GM18861 (cell line): ENCODE data around the gene LRPAP1.
"Not testable (repeated sequence)": the region's sequence is repeated elsewhere in the genome, so short reads cannot be mapped to it uniquely, and the experiment has no call there.

Source experiments
- ATAC-seq: cut with Tn5 transposase; IDR thresholded peaks from one replicate; pipeline ENCODE4 v1.9.1; 2021; ENCODE audit not compliant: unreplicated experiment

LRPAP1 gene

DNA sequence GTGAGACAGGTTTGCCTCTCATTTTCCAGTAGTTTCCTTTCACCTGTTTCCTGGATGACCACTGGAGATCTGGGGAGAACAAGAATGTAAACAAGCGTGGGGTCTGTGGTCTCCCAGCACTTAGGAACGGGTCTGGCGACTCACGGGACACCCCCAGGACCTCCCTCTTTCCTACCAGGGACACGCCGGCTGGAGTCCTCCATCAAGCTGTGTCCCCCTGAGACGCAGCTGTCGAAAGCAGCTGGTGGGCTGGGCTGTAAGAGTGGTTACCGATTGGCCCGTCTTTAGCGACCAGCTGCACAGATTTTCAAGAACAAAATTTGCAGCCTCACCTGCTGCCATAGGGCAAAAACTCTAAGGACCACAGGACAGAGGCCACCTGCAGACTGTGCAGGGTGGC lies 11.9 kb downstream of the LRPAP1 start:
- ATAC-seq: no peak

DNA sequence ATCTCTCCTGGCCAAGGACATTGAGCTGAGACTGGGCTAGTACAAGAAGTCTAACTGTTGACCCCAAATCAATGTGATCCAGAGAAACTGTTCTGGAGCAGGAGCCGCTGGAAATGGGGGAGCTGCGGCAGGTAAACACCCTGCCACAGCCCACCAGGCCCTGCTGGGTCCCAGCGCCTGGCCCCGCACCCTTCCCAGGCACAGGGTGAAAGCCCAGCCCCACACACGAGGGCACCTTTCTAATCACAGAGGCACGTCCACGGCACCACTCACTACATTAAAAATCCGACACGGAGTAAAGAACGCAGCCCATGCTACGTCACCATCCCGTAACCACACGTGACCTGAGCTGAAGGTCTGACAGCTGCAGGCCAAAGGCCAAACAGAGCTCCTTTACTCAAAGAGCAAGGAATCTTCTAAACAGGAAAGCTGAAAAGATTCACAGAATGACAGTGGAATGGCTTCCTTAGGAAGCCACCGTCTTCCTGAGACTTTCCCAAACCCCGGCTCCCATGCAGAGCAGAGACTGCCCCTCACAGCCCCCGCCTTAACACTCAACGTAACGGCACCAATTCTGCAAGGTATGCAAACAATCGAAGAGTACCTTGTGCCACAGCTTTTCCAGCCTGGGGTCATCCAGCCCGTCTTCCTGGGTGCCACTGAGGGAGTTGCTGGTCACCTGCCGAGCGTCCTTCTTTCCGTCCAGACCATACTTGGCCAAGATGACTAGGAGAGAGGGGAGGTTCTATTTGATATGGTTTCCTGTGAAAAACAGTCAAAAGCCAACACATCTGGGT lies 12.6 kb downstream of the LRPAP1 start:
- no peak for ATAC-seq

DNA sequence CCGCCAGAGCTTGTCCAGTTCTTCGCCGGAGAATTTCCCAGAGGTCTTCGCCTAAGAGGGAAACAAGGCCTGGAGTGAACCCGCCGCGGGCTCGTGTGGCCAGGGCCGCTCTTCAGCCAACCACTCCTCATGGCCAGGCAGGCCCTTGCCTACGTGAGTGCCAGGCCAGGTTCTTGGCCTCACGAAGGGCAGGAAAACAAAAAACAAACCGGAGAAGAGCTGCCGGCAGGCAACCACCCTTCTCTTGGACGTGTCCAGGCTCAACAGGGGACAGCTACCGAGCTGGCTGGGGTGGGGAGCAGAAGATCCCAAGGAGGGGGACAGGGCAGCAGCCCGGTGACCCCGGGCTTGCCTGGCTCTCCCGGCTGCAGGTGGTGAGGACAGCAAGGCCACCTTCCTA lies 13.3 kb downstream of the LRPAP1 start:
- no peak for ATAC-seq

DNA sequence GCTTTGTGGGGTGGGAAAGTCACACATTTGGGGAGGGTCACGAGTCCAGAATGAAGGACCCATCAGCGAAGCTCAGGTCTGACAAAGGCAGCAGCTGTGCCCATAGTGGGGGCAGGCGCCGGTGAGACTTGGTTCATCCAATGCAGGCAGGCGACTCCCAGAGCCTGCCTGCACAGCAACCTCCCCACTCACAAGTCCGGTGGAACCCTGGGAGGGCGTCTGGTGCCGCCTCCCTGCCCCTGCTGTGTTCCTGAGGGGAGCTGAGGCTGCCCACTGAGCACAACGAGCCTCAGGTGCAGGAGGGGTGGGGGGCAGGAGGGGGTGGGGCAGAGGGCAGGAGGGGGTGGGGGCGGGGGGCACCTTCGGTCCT lies 13.7 kb downstream of the LRPAP1 start:
- ATAC-seq: no peak

DNA sequence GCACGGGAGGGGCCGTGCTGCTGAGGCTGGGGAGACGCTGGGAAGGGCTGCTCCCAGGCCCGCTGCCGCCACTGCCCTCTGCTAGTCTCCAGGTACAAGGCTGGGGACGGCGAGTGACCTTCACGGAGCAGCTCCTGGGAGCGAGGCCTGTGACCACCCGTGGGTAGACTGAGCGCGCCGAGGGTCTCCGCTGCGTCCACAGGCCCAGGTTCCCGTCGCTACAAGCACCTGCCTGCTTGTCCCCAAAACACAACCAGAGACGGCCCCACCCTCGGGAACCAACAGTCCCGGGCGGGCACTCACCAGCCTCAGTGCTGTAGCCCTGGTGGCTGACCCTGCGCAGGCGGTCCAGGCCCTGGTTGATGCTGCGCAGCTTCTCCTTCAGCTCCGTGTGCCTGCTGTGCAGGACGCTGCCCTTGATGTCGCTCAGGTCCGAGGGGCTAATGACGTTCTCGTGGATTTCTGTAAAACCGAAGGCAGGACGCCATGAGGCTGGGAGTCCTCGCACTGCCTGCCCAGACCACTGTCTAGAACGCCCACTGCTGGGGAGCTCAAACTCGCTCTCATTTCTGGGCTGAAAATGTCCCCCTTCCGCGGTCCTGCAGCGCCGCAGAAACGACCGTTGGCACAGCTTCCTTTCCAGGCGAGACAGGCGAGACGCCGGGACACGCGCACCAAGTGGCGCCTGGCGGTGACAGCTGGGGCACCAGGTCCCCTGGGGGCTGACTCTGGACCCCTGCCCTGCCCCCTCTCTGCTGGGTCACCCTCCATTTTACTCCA lies 14.3 kb downstream of the LRPAP1 start:
- ATAC-seq: no peak

DNA sequence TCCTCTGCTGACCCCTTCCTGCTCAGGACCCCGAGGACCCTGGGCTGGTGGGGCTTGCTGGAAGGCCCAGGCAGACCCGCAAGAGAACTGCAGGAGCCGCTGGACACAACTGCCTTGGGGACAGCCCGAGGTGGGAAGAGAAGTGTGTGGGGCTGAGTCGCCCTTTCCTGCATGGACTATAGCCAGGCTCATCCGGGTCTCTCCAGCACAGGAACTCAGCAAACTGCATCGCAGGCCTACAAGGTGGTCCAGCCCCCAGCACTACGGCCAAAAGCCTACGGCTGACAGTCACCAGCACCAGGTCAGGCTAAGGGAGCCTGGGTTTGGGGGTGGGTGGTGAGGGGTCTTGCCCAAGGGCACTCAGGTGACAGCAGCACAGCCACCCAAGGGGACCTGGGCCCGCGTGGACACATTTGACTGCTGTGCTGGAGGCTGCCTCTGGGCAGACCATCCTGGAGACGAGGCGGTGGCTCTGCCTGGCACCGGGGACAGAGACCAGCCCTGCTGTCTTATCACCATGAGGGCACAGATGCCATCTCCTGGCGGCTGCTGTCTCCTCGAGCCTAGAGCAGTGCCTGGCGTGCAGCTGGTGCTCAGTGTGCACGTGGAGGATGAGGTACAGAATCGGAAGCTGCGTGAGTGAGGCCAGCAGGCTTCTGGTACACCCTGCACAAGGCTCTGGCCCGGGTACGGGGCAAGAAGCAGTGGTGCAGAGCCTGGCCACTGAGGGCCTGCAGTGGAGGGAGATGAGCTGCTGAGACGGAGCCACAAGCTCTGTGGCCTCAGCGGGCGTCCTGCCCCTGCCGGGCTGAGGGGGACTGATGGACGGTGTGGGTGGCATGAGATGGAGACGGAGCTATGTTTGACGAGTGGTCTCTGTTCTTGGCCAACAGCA lies 15.1 kb downstream of the LRPAP1 start:
- ATAC-seq: no peak

DNA sequence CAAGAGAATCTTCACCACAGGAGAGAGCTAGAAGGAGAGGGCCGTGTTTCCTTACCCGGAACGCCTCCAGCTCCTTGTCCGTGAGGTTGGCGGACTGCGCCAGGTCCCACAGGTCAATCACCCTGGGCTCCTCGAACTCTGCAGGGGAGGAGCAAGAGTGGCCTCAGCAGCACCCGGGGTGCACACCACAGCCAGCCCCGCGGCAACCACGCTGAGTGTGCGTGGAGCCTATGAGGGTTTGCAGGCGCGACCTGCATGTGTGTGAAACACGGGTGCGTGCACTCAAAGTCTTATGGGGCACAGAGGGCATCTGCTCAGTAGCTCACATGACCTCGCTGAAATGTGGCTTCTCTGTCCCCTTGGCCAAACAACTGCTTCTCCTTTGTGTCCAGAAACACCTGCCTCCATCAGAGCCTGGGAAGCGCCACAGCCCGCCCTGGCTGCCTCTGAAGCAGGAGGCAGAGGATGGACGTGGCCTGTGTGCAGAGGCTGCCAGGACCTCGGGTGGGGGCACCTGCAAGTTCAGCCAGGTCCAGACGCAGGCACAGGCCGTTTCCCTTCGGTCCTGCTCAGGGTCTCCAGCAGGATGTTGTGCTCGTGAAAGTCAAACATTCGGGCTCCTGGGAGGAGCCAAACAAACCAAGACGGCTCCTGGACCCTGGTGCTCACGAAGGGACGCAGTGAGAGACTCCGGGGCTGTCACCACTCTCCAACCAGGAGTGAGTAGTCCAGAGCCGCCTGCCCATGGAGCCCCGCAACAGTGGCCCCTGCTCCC lies 16.0 kb downstream of the LRPAP1 start:
- ATAC-seq: no peak

DNA sequence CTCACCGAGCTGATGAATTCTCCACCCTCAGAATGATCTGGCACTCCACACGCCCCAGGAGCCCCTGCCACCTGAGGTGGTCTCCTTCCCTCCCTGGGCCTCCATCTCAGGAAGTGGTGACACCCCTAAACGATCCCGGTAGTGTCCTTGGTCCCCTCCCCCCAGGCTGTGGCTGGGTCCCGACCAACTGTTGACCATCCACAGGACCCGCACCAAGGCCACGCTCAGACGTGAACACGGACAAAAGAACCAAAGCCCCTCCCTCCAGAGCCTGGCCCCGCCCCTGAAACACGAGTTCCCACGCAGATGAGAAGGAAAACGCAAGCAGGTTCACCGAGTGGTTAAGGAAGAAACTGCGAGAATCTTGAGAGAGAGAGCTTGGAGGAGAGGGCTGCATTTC lies 16.6 kb downstream of the LRPAP1 start:
- ATAC-seq: no peak

DNA sequence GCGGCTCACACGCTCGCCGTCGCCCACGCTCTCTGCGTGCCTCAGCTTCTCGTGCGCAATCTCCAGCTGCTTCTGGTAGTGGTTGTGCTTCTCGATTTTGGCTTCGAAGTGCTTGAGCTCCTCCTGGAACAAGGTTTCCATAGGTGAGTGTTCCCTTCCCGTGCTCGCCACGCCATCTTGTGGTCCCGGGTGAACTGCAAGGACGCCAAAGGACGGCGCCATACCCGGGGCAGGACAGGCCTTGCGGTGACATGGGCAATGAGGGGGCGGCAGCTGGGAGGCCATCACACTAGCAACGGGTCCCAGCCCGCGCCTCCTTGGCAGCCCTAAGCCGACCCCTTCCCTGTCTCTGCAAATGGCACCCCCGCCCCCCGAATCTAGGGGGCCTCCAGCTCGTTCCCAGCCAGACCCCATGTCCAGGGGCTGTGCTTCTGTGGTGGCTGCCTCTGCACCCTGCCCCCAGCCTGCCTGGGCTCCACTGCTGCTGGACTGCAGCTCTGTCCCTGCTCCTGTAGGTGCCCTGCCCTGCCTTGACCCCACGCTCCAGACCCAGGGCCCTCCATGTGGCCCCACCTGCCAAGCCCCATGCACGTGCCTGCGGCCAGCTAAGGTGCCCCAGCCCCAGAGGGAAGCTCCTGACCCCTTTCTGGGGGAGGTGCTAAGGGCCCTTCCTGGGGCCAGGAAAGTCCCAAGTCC lies 17.3 kb downstream of the LRPAP1 start:
- ATAC-seq: no peak

DNA sequence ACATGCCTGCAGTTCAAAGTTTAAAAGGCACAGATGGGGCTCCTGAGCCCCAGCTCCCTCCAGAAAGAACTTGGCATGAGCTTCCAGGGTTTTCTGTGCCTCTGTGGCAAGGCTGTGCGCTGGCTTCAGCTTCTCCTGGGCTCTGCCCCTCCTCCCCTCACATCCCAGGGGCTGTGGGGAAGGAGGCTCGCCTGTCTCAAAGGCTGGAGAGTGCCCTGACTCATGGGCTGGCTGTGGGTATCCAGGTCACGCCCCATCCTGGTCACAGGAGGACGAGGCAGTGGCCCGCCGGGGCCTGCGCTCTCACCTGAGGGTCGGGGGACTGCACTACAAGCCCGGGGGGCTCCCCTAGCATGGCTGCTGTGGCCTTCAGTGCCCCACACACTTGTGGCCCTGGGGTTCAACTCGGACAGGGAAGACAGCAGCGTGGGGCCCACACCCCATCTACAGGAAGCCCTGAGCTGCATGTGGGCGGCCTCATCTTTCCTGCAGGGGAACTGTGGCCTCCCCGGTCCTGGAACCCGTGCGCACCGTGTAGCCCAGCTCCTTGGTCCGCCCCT lies 17.9 kb downstream of the LRPAP1 start:
- no peak for ATAC-seq

DNA sequence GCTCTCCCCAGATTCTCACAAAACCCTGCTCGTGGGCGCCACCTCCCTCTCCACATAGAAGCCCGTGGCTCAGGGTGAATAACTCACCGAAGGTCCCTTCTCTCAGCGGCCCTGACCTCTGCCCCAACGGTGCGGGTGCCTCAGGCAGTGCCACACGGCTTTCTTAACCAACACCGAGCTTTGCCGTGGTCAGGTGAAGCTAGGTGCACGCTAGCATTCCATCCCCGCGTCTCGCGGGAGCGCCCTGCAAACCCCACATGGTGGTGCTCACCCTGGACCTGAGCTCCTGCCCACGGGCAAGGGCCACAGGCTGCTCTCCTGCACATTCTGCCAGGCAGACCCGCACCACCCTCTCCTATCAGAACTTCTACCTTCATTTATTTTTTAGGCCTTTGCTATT lies 18.4 kb downstream of the LRPAP1 start:
- no peak for ATAC-seq

DNA sequence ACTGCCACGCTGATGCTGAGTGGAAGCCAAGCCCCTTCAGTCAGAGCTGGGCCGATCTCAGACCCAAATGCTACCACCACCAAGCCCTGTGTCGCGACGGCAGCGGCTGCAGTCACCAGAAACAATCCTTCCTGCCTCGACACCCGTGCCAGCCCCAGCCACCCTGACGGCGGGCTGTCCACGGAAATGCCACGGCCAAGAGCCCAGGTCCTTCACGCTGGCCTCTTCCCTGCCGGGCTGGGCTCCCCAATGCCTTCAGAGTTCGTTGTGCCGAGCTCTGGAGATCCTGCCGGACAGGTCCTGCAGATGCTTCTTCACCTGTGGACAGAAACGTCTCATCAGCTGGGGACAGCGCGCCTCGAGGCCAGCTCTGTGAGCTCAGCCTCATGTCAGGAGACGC lies 19.5 kb downstream of the LRPAP1 start:
- ATAC-seq: no peak

DNA sequence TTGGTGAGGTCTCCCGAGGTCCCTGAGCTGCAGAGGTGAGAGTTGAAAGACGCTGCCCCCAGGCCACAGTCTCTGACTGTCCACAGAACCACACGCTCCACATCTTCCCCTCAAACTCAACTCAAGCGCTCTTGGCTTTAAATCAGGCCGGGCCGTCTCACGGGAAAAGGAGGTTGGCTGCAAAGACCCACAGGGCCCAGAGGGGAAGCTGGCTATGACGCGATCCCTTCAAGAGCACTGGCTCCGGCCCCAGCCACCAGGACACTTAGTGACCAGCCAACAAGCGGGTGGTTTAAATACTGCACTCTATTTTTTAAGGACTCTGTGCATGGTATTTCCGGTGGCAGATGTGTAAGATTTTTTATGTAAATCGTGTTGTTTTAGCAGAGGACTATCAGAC lies 19.9 kb downstream of the LRPAP1 start:
- no peak for ATAC-seq

DNA sequence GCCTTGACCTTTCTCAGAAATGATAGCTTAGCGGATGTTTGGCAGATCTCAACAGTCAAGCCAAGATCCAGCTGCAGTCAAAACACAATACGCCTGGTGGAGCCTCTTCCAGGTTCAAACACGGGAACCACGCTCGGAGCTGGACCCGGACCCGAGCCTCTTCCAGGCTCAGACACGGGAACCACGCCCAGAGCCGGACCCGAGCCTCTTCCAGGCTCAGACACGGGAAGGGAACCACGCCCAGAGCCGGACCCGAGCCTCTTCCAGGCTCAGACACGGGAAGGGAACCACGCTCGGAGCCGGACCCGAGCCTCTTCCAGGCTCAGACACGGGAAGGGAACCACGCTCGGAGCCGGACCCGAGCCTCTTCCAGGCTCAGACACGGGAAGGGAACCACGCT lies 20.6 kb downstream of the LRPAP1 start:
- not testable (repeated sequence) for ATAC-seq

DNA sequence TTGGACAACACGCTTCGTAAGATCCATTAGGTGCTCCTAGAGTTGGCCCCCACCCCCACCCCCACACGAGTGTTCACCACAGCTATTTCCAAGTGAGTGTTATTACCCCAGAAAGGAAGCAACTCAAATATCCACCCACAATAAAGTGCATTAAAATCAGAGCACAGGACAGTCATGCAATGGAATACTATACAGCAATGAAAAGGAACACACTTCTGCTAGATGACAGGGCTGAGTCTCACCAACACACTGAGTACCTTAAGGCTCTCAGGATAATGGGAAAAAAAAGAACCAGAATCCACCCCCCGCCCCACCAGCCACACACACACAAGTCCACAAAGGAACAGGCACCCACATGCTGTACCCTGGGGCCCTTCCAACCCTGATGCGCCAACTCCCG lies 21.0 kb downstream of the LRPAP1 start:
- ATAC-seq: no peak

DNA sequence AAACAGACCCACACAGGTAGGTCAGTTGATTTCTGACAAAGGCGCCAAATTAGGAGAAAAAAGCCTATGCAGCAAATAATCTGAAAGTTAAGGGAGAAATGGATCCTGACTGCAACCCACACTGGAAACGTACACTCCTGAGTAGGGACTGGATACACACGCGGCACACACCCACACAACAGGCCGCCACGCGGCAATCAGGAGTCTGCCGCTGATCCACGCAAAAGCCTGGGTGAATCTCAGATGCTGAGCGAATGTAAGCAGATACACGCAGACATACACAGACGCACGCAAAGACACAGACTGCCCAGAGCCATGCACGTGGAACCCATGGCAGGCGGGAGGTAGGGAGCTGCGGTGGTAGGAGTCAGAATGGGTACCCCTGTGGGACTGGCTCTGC lies 21.7 kb downstream of the LRPAP1 start:
- ATAC-seq: no peak

DNA sequence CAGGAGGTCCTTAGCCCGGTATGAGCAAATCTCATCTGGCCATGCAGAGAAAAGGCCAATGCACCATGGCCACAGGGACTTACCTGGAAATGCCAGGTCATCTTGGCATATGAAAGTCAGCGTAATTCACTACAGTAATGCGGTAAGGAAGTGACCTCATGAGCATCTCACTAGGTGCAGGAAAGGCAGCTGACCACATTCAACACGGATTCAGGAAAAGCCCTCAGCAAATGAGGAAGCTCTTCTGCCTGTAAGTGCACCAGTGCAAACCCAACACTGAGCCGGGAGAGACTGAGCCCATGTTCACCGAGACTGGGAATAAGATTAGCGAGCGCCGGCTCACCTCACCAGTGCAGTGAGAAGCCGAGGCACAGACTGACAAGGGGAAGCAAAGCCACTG lies 23.7 kb downstream of the LRPAP1 start:
- no peak for ATAC-seq

DNA sequence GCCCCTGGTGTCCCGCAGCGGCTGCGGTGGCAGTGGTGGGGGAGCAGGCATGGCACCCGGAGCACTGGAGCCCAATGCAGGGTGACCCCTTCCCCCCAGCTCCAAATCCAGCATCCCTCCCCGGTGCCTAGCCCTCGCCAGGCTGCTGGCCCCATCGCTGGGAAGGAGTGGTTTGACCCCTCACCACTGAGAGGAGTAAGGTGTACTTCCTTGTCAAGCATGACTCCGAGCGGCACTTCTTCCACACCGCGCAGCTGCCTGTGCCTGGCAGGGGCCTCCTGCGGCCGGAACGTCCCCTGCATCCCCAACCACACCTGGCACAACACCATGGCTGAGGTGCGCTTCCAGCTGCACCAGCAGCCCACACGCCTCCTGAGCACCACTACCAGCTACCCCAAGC lies 27.0 kb downstream of the LRPAP1 start:
- no peak for ATAC-seq

DNA sequence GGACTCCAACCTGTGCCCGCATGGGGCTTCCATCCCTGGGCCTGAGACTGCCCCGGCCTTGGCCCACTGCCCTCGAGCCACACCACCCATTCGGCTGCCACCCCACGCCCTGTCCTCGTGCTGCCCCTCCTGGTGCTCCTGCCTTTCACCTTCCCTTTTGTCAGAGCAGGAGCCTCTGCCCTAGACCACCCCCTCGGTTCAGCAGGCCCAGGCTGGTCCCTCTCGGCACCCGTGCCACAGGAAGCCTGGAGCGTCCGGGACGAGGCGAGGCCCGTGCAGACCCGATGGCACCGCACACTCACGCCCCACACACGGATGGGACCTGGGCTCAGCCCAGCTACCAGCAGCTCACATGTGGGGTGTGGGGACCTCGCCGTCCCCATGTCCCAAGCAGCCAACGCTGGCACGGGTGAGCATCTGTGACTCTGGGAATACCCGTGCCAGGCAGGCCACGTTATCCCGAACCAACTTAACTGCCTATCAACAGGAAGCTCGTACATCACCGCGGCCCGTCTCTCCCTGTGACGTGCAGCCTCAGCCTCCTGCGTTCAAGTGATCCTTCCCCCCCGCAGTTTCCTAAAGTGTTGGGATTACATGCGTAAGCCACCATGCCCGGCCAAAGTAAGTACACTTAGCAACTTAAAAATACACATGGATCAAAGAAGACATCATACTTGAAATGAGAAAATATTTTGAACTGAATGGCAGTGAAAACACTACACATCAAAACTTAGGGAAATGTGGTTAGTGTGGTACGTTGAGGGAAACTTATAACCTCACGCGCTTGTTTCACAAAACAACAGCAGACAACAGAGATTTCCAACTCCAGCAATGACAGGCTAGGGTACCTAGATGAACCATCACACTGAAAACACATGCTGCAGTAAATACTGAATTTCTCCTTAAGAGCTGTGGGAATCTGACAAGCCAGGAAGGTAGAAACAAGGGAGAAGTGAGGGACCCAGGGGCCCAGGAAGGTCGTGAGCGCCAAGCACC lies 29.0 kb downstream of the LRPAP1 start:
- ATAC-seq: no peak
